A204.1 (cell line): ENCODE measurements around the gene STK4.
"Not testable (repeated sequence)": the region's sequence is repeated elsewhere in the genome, so short reads cannot be mapped to it uniquely, and the experiment has no call there.

Source experiments
- FAIRE-seq: peaks from 2 replicates; lab custom pipeline; 2012; peaks lifted over from hg19 to GRCh38; lab: Jason Lieb, UNC

STK4 gene

DNA sequence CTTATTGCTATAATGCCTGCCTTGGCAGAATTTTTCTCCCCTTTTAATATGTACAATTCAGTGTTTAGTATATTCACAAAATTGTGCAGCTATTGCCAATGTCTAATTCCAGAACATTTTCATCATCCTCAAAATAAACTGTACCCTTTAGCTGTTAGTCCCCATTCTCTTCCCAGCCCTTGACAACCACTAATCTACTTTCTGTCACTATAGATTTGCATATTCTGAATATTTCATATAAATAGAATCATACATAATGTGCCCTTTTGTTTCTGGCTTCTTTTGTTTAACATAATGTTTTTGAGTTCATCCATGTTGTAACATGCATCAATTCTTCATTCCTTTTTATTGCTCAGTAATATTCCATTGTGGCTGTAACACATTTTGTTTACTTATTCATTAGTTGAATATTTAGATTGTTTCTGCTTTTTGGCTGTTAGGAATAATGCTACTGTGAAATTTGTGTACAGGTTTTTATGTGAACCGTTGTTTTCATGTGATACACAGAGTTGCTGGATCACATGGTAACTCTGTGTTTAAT lies 22.4 kb downstream of the STK4 start:
- FAIRE-seq = no peak

DNA sequence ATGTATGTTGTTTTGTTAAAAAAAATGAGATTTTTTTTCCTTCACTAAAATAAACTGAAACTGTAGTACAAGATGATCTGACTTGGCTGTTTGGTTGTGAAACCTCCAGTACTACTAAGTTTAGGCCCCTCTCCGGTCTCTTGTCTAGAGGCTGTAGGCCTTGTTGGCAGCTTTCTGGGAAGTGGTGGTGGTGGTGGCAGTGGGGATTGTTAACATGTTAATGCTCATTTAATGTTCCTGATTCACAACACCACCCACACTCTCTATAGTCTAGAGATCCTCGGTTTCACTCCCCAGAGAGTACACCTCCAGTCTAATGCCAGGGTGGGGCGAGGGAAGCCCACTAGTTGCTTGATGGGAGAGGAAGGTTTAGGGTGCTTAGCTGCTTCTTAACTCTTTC lies 24.1 kb downstream of the STK4 start:
- FAIRE-seq = no peak

DNA sequence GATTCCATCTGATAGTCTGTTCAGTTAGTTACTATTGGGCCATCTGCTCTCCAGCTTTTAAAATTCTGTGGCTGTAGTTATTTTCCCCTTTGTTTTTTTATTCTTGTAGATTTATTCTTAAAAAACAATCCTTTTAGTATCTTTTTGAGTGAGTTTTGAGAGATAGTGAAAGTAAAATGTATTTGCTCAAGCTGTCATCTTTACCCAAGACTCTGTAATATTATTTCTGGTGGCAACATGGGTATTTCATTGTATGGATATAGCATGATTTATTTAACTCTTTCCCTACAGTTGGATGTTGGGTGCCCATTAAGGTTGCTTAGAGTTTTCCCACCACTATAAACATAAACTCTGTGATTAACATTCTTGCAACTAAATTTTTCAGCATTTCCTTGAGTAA lies 24.6 kb downstream of the STK4 start:
- no peak for FAIRE-seq

DNA sequence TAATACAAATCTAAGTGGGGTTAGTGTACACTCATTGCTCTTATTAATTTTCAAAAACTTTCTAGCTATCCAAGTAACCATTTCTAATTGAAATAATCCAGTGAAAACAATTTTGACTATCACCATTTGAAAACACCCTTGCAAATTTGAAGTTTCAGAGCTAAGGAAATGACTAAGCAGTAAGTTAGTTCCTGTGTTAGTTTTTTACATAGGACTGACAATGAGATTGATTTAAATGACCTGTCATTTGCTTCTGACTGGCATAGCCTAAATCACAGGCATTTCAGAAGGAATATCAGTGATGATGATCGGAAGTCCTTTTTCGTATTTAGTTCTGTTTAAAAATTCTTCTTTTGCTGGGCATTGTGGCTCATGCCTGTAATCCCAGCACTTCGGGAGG lies 27.0 kb downstream of the STK4 start:
- no peak for FAIRE-seq

DNA sequence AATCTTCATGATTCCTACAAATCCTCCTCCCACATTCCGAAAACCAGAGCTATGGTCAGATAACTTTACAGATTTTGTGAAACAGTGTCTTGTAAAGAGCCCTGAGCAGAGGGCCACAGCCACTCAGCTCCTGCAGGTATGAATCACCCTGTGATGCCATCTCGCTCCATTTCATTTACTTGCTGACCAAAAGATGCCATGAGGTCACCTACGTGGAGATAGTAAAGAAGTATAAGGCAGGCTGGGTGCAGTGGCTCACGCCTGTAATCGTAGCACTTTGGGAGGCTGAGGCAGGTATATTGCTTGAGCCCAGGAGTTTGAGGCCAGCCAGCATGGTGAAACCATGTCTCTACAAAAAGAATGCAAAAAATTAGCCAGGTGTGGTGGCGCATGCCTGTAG lies 30.9 kb downstream of the STK4 start:
- FAIRE-seq = no peak

DNA sequence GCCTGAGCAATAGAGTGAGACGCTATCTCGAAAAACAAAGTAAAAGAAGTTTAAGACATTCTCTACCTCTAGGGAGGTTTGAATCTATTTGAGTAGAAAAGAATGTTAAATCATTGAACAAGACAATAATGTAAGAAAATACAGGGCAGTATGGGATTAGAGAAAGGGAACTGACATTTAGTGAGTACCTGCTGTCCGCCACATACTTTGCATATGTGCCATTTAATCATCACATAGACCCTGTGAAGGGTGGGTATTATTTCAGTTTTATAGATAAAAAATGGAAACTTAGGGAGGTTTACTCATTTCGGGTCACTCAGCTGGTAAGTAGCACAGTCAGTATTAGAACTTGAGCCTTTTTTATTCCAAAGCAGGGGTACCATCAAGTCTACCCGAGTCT lies 31.4 kb downstream of the STK4 start:
- no peak for FAIRE-seq

DNA sequence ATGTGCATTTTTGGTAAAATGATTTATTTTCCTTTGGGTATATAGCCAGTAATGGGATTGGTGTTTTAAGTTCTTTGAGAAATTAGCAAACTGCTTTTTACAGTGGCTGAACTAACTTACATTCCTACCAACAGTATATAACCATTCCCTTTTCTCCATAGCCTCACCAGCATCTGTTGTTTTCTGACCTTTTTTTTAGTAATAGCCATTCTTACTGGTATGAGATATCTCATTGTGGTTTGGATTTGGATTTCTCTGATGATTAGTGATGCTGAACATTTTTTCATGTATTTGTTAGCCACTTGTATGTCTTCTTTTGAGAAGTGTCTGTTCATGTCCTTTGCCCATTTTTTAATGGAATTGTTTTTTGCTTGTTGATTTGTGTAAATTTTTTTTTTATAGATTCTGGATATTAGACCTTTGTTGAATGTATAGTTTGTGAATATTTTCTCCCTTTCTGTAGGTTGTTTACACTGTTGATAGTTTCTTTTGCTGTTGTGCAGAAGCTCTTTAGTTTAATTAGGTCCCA lies 42.3 kb downstream of the STK4 start:
- no peak for FAIRE-seq

DNA sequence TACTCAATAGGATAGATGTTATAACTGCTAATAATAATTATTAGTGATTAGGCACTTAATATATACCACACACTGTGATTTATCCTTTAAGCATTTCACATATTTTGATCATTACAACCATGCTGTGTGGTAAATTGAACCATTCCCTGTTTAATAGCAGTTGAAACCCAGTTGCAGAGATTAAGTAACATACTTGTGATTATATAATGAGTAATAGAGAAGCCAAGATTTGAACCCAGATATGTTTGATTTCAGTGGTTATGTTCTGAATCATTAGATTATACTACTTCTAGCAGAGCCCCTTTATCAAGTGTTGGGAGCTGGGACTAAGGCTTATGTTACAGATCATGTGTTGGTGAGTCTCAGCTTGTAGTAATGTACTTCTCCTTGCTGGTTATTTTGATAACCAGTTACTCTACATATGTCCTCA lies 44.1 kb downstream of the STK4 start:
- FAIRE-seq = no peak

DNA sequence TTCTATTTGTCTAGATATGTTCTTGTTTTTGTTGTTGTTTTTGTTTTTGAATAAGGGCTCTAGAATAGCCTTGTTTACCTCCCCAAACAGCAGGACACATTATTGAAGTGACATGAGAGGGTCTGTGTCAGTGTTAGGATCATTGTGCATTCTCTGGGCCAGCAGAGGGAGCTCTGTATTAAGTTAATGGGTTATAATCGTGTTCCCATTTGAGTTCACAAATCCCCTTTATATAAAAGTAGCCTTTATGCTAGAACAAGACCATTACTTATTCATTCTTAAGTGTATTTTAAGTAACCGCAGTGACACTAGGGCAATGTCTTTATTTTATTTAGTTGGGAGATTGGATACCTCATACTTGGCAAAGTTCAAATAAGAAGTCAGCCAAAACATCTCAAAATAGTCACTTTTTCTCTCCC lies 44.8 kb downstream of the STK4 start:
- FAIRE-seq = peak; percentile 88

DNA sequence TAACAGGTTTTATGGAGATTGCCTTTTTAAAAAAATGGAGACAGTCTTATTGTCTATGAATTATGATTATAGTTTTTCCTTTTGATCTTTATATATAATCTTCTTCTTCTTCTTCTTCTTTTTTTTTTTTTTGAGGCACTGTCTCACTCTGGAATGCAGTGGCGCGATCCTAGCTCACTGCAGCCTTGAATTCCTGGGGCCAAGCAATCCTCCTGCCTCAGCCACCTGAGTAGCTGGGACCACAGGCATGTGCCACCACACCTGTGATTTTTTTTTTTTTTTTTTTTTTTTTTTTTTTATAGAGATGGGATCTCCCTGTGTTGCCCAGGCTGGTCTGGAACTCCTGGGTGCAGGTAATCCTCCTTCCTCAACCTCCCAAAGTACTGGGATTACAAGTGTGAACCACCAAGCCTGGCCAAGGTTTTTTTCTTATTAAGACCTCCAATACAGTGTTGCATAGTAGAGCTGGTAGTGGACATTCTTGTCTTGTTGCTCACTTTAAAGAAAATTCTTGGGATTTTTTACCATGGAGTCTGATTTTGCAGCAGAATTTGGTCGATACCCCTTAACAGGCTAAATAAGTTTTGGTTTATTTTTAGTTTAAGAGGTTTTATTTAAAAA lies 46.5 kb downstream of the STK4 start:
- no peak for FAIRE-seq

DNA sequence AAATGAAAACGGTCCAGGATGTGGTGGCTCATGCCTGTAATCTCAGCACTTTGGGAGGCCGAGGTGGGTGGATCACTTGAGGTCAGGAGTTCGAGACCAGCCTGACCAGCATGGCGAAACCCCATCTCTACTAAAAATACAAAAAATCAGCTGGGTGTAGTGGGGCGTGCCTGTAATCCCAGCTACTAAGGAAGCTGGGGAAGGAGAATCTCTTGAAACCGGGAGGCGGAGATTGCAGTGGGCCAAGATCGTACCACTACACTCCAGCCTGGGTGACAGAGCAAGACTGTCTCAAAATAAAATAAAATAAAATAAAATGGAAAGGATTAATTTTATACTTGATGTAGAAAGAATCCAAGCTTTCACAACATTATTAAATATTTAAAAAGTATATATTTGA lies 47.8 kb downstream of the STK4 start:
- not testable (repeated sequence) for FAIRE-seq

DNA sequence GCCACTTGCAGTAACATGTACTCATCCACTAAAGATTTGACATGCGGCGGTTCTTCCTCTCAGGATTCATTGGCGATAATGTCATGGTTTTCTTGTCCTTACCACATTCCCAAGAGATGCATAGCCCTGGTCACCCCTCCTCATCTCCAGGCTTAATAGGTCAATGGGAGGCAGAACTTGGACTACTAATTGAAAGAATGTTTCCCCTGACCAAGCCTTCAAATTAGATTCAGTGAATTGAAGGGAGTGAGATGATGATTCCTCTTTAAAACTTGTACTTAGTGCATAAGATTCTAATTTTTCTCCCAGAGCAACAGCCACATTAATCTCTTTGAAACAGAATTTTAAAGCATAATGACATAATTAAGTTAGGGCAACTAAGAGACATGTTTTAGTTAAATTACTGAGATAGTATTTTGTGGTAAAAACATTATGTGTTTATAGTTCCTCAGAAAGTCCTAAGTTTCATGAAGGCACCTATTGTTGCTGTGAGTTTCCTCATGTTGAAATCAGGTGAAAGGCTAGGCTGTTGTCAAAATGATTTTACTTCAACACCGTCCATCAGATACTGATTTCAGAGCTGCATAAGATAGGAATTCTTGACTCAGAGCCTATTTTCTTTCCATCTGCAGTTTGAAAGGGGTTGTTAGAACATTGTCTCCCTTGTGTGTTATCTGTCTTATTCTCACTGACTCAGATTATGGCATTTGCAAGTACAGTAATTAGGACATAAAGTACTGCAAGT lies 48.5 kb downstream of the STK4 start:
- no peak for FAIRE-seq

DNA sequence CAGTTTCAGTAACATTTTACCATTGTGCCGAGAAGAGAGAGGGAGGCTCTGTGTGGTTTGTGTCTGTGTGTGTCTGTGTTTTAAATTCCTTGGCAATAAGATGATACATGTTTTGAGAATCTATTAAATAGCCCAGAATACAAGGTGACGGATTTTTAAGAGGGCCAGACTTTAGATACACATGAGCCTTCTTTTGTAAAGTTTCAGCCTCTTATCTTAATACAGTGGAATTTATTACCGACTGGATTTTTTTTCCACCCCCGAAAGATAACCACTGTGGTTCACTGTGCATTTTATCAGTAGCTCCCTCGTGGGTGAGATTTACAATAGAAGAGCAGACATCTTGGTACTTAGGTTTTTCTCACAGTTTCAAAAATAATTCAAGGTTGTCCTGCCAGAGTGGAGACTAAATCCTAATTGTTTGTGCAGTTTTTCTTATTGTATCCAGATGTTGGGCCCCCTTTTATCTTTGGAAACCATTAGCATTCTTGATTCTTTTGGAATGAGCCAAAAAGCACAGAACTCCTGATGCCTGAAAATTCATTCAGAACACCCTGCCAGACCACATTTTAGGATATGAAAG lies 49.9 kb downstream of the STK4 start:
- FAIRE-seq = no peak

DNA sequence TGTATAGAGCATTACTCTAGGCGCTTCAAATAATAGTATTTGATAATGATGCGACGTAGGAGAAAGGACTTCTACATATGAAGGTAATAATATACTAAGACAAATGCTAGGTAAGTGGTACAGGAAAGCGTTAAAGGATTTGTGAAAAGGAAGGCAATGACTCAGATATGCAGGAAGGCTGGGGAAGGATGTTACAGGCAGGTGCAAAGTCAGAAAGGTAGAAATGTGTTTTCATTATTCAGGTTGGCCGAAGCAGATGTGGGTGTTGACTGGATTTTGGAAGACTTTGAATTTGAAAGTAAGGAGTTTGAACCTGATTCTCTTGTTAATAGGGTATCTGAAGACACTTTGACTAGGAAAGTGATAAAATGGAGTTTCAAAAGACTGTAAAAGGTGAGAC lies 51.0 kb downstream of the STK4 start:
- FAIRE-seq = no peak

DNA sequence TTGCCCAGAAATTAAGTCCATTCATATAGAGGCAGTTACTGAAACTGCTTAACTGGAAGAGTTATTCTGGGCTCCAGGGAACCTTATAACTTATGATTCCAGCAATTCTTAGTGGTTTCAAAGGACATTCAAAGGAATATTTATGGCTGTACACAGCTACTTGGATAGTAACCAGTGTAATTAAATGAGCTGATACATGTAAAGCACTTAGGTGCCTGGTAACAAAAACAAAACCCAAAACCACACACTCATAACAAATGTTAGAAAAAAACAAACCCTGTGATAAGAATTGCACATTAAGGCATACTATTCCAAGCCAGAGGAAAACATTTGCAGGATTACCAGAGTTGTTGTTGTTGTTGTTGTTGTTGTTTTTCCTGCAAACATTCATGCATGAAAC lies 51.5 kb downstream of the STK4 start:
- no peak for FAIRE-seq

DNA sequence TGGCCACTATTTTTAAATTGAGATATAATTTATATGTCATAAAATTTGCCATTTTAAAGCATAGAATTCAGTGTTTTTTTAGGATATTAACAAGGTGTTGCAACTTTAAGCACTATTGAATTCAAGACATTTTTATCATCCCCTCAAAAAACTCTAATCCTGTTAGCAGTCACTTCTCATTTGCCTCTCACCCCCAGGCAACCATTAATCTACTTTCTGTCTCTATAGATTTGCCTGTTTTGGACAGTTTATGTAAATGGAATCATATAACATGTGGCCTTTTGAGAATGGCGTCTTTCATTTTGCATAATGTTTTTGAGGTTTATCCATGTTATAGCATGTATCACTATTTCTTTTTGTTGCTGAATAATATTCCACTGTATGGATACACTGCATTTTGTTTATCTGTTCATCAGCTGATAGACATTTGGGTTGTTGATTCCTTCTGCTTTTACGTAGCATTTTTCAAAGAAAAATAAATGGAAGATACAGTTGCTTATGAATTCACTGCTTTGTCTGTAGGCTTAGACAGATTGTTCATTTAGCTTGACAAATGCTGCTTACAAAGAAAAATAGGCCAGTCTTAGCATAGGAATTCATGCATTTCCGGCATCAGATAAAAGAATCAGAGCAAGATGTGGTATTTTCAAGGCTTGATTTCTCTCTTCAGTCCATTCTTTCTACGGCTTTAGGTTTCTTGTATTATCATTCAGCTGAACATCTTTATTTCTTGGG lies 52.9 kb downstream of the STK4 start:
- no peak for FAIRE-seq

DNA sequence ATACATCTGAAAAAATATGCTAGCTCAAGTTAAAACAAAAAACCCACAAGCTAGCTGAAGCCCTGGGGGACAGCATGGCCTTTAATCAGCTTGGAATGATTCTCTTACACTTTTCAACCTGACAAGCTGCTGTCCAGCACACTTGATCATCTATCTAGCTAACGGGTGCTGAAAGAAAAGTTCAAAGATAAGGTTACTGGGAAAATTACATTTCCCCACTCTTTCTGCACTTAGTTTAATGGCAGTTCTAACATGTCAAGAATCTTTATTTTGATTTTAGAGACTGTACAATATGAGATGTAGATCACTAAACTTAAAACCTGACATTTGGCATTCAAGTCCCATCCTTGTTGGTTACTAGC lies 53.4 kb downstream of the STK4 start:
- FAIRE-seq = no peak

DNA sequence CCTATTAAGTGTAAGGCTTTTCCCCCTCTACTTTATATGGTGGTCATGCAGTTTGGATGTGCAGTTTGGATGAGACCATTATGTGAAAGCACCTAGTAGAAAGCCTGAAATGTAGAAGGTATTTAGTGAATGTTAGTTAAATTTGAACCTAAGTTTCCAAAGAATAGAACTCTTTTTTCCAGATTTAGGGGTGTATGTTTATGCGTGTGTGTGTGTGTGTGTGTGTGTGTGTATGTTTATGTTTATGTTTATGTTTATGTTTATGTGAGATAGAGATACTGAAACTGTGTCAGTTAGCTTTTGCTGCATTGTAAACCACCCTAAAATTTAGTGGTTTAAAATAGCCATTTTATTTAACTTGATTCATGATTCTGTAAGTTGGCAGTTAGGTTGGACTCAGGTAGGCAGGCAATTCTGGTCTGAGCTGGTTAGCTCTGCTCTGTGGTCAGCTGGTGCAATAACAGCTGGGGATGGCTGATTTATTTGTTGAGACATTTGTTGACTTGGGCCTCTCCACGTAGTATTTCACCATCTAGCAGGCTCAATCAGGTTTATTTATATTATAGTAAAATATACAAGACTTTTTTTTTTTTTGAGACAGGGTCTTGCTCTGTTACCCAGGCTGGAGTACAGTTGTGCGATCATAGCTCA lies 54.0 kb downstream of the STK4 start:
- FAIRE-seq = no peak

DNA sequence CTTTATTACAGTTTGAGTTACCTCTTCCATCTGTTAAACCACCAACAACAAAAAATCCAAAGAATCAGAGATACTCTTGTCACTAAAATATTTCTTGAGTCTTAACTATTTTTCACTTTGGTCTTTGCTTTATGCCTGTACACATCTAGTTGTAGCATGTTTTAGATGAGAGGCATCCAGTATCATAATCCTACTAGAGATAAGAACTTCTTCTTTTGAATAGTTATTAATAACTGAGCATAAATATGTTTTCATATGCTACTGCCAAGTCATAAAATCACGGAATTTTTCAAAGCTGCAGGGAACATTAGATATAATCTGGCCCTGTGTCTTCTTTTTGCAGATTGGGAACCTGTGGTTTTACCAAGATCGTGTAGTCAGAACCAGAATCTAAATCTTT lies 55.3 kb downstream of the STK4 start:
- FAIRE-seq = no peak

DNA sequence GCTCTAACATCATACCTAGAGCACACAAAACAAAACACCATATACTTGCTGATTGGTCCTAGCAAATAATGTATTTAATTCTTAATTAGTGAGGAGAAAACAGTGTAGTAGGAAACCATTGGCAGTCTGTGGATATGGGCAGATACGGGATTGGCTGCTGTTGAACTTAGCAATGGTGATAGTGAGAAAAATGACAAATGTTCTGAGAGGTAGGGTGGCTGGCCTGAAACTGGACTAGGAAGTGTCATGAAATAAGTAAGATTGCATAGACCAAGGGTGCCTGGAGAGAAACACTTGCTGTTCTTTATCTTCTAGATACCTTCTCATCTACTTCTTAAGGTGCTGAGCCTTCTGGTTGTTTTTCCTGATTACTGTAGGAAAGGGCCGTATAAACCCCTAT lies 56.8 kb downstream of the STK4 start:
- not testable (repeated sequence) for FAIRE-seq

DNA sequence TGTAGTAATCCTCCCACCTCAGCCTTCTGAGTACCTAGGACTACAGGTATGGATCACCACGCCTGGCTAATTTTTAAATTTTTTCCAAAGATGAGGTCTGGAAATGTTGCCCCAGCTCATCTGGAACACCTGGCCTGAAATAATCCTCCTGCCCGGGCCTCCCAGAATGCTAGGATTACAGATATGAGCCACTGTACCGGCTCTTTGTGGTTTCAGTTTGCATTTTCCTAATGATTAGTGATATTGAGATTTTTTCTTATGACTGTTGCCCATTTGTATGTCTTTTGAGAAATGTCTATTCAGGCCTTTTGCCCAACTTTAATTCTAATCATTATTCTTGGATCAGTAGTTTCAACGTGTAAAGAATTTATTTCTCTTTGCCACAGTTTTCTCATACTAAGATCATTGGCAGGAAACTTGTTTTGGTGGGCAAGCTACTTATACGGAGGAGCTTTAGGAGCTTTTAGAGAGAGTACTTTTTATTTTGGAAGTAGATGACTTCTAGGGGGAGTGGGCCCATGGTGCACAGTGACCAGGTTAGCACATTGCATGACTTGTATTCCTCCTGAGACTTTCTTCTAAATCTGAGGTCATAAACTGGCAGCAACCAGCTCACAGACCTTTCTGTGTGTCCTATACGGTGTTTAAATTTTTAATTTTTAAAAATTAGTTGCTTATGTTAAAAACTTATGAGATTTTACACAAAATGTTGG lies 62.3 kb downstream of the STK4 start:
- FAIRE-seq = no peak

DNA sequence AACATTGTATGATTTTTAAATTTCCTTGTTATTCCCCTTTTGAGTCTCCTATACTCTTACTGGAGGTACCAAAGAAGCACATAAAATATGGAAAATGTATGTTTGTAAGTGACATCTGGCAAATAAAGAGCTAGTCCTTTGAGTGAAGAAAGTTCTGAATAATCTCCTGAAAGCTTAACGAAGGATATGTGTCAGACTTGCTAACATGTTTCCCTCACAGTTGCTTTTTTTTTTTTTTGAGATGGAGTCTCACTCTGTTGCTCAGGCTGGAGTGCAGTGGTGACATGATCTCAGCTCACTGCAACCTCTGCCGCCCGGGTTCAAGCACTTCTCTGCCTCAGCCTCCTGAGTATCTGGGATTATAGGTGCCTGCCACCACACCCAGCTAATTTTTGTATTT lies 63.6 kb downstream of the STK4 start:
- FAIRE-seq = no peak
